ENCODE measurements around the gene SNX10. TPM values are rescaled to one million over a fixed set of nuclear protein-coding genes. Genes with fewer than 3 reads are reported as not detected.

The SNX10 gene
- total RNA-seq, 1 experiment from 2014 or later: 9.4 TPM

GRCh38 chr7:26351171-26351570, 59.5 kb downstream of the SNX10 start:
- Mint-ChIP-seq H3K27ac (no peak overlapping the region), H3K27me3 (ENCODE audit: low read depth) (no peaks in the 10 kb centered on the region), H3K4me3 (no peak overlapping the region), H3K4me1 (peaks cover 5 to 8% of the 10 kb centered on the region in 2 experiments; a peak in 3 of 4 replicates), H3K9me3 (no peaks in the 10 kb centered on the region), H3K36me3 (ENCODE audit: insufficient read depth in 1 of 3, low read depth in 3 of 3) (peaks cover 0 to 5% (median 3%) of the 10 kb centered on the region in 3 experiments; a peak in 1 of 7 replicates)
- H2AFZ ChIP-seq (ENCODE audit: low read length): no peak overlapping the region
- H3K4me2 ChIP-seq (ENCODE audit: insufficient read depth, insufficient read length, low read length): no peak overlapping the region
- no peak overlapping the region for H2BK5ac ChIP-seq (ENCODE audit: insufficient read length, low read length)
- no peak overlapping the region for H3K18ac ChIP-seq (ENCODE audit: insufficient read length, low read depth, low read length)
- H4K8ac ChIP-seq (replicated peaks; ENCODE audit: insufficient read length, low read depth, low read length): no peak overlapping the region
- H3K9ac ChIP-seq (ENCODE audit: extremely low read depth, insufficient read length, low read length): no peak overlapping the region
- WGBS (ENCODE audit: extremely low coverage, insufficient read length, low lambda C conversion rate): no CpG with 5 or more reads among the region's 1 CpG
- H3K4me1 ChIP-seq (ENCODE audit: insufficient read depth, low read length): no peaks in the 10 kb centered on the region
- no peak overlapping the region for H4K5ac ChIP-seq (ENCODE audit: insufficient read length, low read depth, low read length)
- no peak overlapping the region for H3K4ac ChIP-seq (ENCODE audit: low read depth, low read length)
- H3K27me3 ChIP-seq (ENCODE audit: insufficient read depth, low read length): no peaks in the 10 kb centered on the region
- no peak overlapping the region for H3K23ac ChIP-seq (ENCODE audit: insufficient read length, low read depth, low read length)
- no peak overlapping the region for H2BK20ac ChIP-seq (ENCODE audit: low read depth, low read length, poor library complexity, severe bottlenecking)
- no peak overlapping the region for H3K56ac ChIP-seq (ENCODE audit: insufficient read length, low read depth, low read length)
- H2BK120ac ChIP-seq (ENCODE audit: low read depth, low read length, poor library complexity, severe bottlenecking): no peak overlapping the region
- H2BK15ac ChIP-seq (ENCODE audit: low read depth, low read length): no peak overlapping the region
- no peaks in the 10 kb centered on the region for H4K20me1 ChIP-seq (ENCODE audit: control insufficient read depth, insufficient read depth, insufficient read length)
- H2BK12ac ChIP-seq (ENCODE audit: insufficient read length, low read depth, low read length): no peak overlapping the region
- H3K14ac ChIP-seq (ENCODE audit: insufficient read depth, low read length): no peak overlapping the region
- DNase-seq: no peak
- H2AK5ac ChIP-seq (ENCODE audit: insufficient read length, low read length): no peak overlapping the region
- H3K79me2 ChIP-seq (ENCODE audit: insufficient read depth, low read length): no peaks in the 10 kb centered on the region
- no peaks in the 10 kb centered on the region for H3K9me3 ChIP-seq (ENCODE audit: control insufficient read depth, low read depth, low read length)
- H3K79me1 ChIP-seq (ENCODE audit: insufficient read depth, low read depth, low read length, poor library complexity, severe bottlenecking): no peaks in the 10 kb centered on the region
- H3K27ac ChIP-seq (ENCODE audit: insufficient read length, low read depth, low read length): no peak overlapping the region
- H3T11ph ChIP-seq (ENCODE audit: low read length): no peak overlapping the region
- H3K23me2 ChIP-seq (ENCODE audit: insufficient read length, low read depth, low read length, poor library complexity, severe bottlenecking): no peaks in the 10 kb centered on the region
- H4K91ac ChIP-seq (ENCODE audit: insufficient read length, low read depth, low read length): no peak overlapping the region
- no peak for TF ChIP-seq CTCF (conservative IDR thresholded peaks at IDR 0.05)

Data from H9 (cell line).